SK-N-SH treated with all-trans-retinoic acid at 6 μM for 48 hours (cell line): ENCODE results near the gene MTTP.

Source experiments
- ATAC-seq: fragments of 200-7000 bp; cut with Tn5 transposase; 3 replicates; pipeline ENCODE4 v1.9.1; 2020; ENCODE audit warnings: mild to moderate bottlenecking, moderate library complexity
- ARNTL ChIP-seq: fragments of 450-650 bp; formaldehyde crosslinking; IDR thresholded peaks from 2 replicates; pipeline ENCODE4 v1.5.0; 2020; ENCODE audit warnings: low read depth, mild to moderate bottlenecking, moderate library complexity, borderline replicate concordance
- BACH2 ChIP-seq: fragments of 250-450 bp; sonication (Bioruptor Pico); IDR thresholded peaks from 2 replicates; pipeline ENCODE4 v1.9.0; 2021; ENCODE audit warnings: mild to moderate bottlenecking, borderline replicate concordance
- CSRNP3 ChIP-seq: fragments of 250-450 bp; sonication (Bioruptor Pico); IDR thresholded peaks from 2 replicates; pipeline ENCODE4 v1.5.1; 2021; ENCODE audit warnings: mild to moderate bottlenecking, moderate library complexity
- ESRRG ChIP-seq: fragments of 250-450 bp; sonication (Bioruptor Pico); IDR thresholded peaks from 2 replicates; pipeline ENCODE4 v1.6.1; 2021; ENCODE audit warnings: mild to moderate bottlenecking
- GLIS3 ChIP-seq: fragments of 250-450 bp; sonication (Bioruptor Pico); IDR thresholded peaks from 2 replicates; pipeline ENCODE4 v1.5.0; 2020; ENCODE audit warnings: mild to moderate bottlenecking, moderate library complexity
- ISL1 ChIP-seq: fragments of 250-450 bp; sonication (Bioruptor Pico); IDR thresholded peaks from 2 replicates; pipeline ENCODE4 v2.1.2; 2022; ENCODE audit warnings: mild to moderate bottlenecking, moderate library complexity
- OSR1 ChIP-seq: fragments of 250-450 bp; sonication (Bioruptor Pico); IDR thresholded peaks from 2 replicates; pipeline ENCODE4 v1.8.0; 2022; ENCODE audit warnings: moderate library complexity, mild to moderate bottlenecking, inconsistent platforms
- PATZ1 ChIP-seq: fragments of 250-450 bp; sonication (Bioruptor Pico); IDR thresholded peaks from 2 replicates; pipeline ENCODE4 v1.8.0; 2020; ENCODE audit warnings: mild to moderate bottlenecking, moderate library complexity, borderline replicate concordance
- POU6F1 ChIP-seq: fragments of 250-450 bp; sonication (Bioruptor Pico); IDR thresholded peaks from 2 replicates; pipeline ENCODE4 v1.8.0; 2021; ENCODE audit warnings: low read depth, mild to moderate bottlenecking, moderate library complexity, borderline replicate concordance
- PPARA ChIP-seq: fragments of 250-450 bp; sonication (Bioruptor Pico); IDR thresholded peaks from 2 replicates; pipeline ENCODE4 v1.5.0; 2020; ENCODE audit warnings: mild to moderate bottlenecking, borderline replicate concordance
- RARB ChIP-seq: fragments of 250-450 bp; sonication (Bioruptor Pico); IDR thresholded peaks from 2 replicates; pipeline ENCODE4 v1.8.0; 2021; ENCODE audit warnings: mild to moderate bottlenecking, moderate library complexity
- SNAI2 ChIP-seq: fragments of 250-450 bp; sonication (Bioruptor Pico); IDR thresholded peaks from 2 replicates; pipeline ENCODE4 v1.5.0; 2020; ENCODE audit warnings: mild to moderate bottlenecking, moderate library complexity
- TCF4 ChIP-seq: fragments of 250-450 bp; sonication (Bioruptor Pico); IDR thresholded peaks from 2 replicates; pipeline ENCODE4 v1.8.0; 2021; ENCODE audit warnings: mild to moderate bottlenecking, moderate library complexity, borderline replicate concordance
- TOX ChIP-seq: fragments of 250-450 bp; sonication (Bioruptor Pico); IDR thresholded peaks from 2 replicates; pipeline ENCODE4 v1.8.0; 2021; ENCODE audit warnings: mild to moderate bottlenecking, moderate library complexity, borderline replicate concordance
- TSHZ2 ChIP-seq: fragments of 250-450 bp; sonication (Bioruptor Pico); IDR thresholded peaks from 2 replicates; pipeline ENCODE4 v1.5.0; 2020; ENCODE audit warnings: mild to moderate bottlenecking, moderate library complexity
- ZC3H10 ChIP-seq: fragments of 250-450 bp; sonication (Bioruptor Pico); IDR thresholded peaks from 2 replicates; pipeline ENCODE4 v1.5.1; 2021; ENCODE audit warnings: mild to moderate bottlenecking, moderate library complexity
- ZFP3 ChIP-seq: fragments of 250-450 bp; sonication (Bioruptor Pico); IDR thresholded peaks from 2 replicates; pipeline ENCODE4 v1.5.0; 2020; ENCODE audit warnings: mild to moderate bottlenecking, moderate library complexity
- ZFP30 ChIP-seq: fragments of 450-650 bp; formaldehyde crosslinking; IDR thresholded peaks from 2 replicates; pipeline ENCODE4 v1.5.0; 2022; ENCODE audit warnings: mild to moderate bottlenecking, moderate library complexity
- ZNF565 ChIP-seq: fragments of 450-650 bp; formaldehyde crosslinking; conservative IDR thresholded peaks from 2 replicates; pipeline ENCODE4 v1.5.0; 2020; ENCODE audit warnings: low read depth, mild to moderate bottlenecking, moderate library complexity
- ZNF70 ChIP-seq: fragments of 450-650 bp; formaldehyde crosslinking; IDR thresholded peaks from 2 replicates; pipeline ENCODE4 v1.5.0; 2020; ENCODE audit warnings: mild to moderate bottlenecking, moderate library complexity
- ZNF8 ChIP-seq: fragments of 450-650 bp; formaldehyde crosslinking; IDR thresholded peaks from 2 replicates; pipeline ENCODE4 v1.5.0; 2020; ENCODE audit warnings: mild to moderate bottlenecking, moderate library complexity

MTTP gene

GRCh38 chr4:99612704-99613103 lies 38.1 kb downstream of the MTTP start (continued):
- TF ChIP-seq PATZ1 (CRISPR knock-in tag) (no peak), POU6F1 (no peak), ZFP30 (CRISPR knock-in tag) (no peak), ZC3H10 (CRISPR knock-in tag) (no peak), RARB (CRISPR knock-in tag) (no peak), ZNF70 (CRISPR knock-in tag) (no peak), TOX (no peak), ISL1 (CRISPR knock-in tag) (no peak), ZNF565 (CRISPR knock-in tag) (no peak), GLIS3 (no peak)

- TF ChIP-seq TCF4 (CRISPR knock-in tag) (no peak), BACH2 (CRISPR knock-in tag) (no peak), ARNTL (no peak), ZNF70 (CRISPR knock-in tag) (no peak), ZNF8 (CRISPR knock-in tag) (no peak), ESRRG (CRISPR knock-in tag) (no peak), CSRNP3 (CRISPR knock-in tag) (no peak), TSHZ2 (CRISPR knock-in tag) (no peak), OSR1 (CRISPR knock-in tag) (no peak), POU6F1 (no peak), ZFP3 (CRISPR knock-in tag) (no peak), ZNF565 (CRISPR knock-in tag) (no peak), ZC3H10 (CRISPR knock-in tag) (no peak)
- no peak for ATAC-seq
These were observed 39.9 kb downstream of the MTTP start for GRCh38 chr4:99614491-99614890.

GRCh38 chr4:99615170-99615820 lies 40.7 kb downstream of the MTTP start:
- ATAC-seq: peak; percentile 27; the same call in 1 of the 3 replicates
- TF ChIP-seq RARB (CRISPR knock-in tag) (no peak), SNAI2 (CRISPR knock-in tag) (no peak), PATZ1 (CRISPR knock-in tag) (no peak), ZFP3 (CRISPR knock-in tag) (no peak), ZNF8 (CRISPR knock-in tag) (no peak), POU6F1 (no peak), ZFP30 (CRISPR knock-in tag) (no peak), ZNF565 (CRISPR knock-in tag) (no peak), PPARA (CRISPR knock-in tag) (no peak), TSHZ2 (CRISPR knock-in tag) (no peak), OSR1 (CRISPR knock-in tag) (no peak), ZNF70 (CRISPR knock-in tag) (no peak)
